Frontal cortex (tissue), 4 donors: ENCODE results near the gene RETREG3. TPM values are rescaled to one million over a fixed set of nuclear protein-coding genes. Genes with fewer than 3 reads are reported as not detected.

Experiments
- DNase-seq, 2 donors: peaks; one replicate each; pipeline ENCODE4 v3.0.0; 2012; ENCODE audit warnings: low spot score in 2 of 2
- FAIRE-seq: peaks from 2 replicates; lab custom pipeline; 2012; peaks lifted over from hg19 to GRCh38; lab: Jason Lieb, UNC
- total RNA-seq: library from RNA; depleted of rRNA; stranded (reverse); fragments of >200 nt; gene quantifications from one replicate; pipeline ENCODE4 v1.2.3, GENCODE V29; 2014
- donor health status: control.
- donor health status: control.
- donor health status: control.

The RETREG3 gene
- total RNA-seq, 1 donor from 2014 or later, result 59.5 TPM

GRCh38 chr17:42537156-42537805, 71.9 kb downstream of the RETREG3 start:
- no peak for DNase-seq

GRCh38 chr17:42536372-42537155, 72.6 kb downstream of the RETREG3 start:
- FAIRE-seq, result no peak
- DNase-seq, result peak; percentile 86 to 89

More at GRCh38 chr17:42537156-42537805, 71.9 kb downstream of the RETREG3 start:
- FAIRE-seq, result no peak

- peak; percentile 99 for DNase-seq
- FAIRE-seq, result no peak
Measured at GRCh38 chr17:42536048-42536371, 73.2 kb downstream of the RETREG3 start, which contains the start of gene NAGLU. TSS of gene NAGLU (plus strand) at chr17:42536241. CDS start at chr17:42536273, 32 bp downstream.

GRCh38 chr17:42535155-42536047, 73.8 kb downstream of the RETREG3 start:
- DNase-seq, result peak in 1 of 2 donors; percentile 49
- no peak for FAIRE-seq

GRCh38 chr17:42531455-42532354, 77.5 kb downstream of the RETREG3 start:
- DNase-seq (peak in 1 of 2 donors; percentile 62), FAIRE-seq (no peak)

GRCh38 chr17:42530952-42531454, 78.2 kb downstream of the RETREG3 start:
- FAIRE-seq (no peak), DNase-seq (no peak)

Other genes starting within 250 kb of the RETREG3 start
- gene STAT3, start 220.9 kb downstream of the RETREG3 start, total RNA-seq, result 26.5 TPM
- gene CAVIN1, start 186.1 kb downstream of the RETREG3 start, total RNA-seq, result 8.2 TPM
- gene ATP6V0A1, start 150.5 kb downstream of the RETREG3 start, total RNA-seq, result 207 TPM
- gene NAGLU, start 73.1 kb downstream of the RETREG3 start, total RNA-seq, result 10.6 TPM
- gene HSD17B1, start 56.5 kb downstream of the RETREG3 start, total RNA-seq, result 1.6 TPM
- 4.1 TPM for gene COASY, start 47.2 kb downstream of the RETREG3 start, total RNA-seq
- 22.8 TPM for gene MLX, start 42.3 kb downstream of the RETREG3 start, total RNA-seq
- gene PSMC3IP, start 31.6 kb downstream of the RETREG3 start, total RNA-seq, result 4.5 TPM
- 11.4 TPM for gene TUBG1, start 309 bp upstream of the RETREG3 start, total RNA-seq
- gene TUBG2, start 49.9 kb upstream of the RETREG3 start, total RNA-seq, result 8.2 TPM
- gene PLEKHH3, start 67.6 kb upstream of the RETREG3 start, total RNA-seq, result 2.0 TPM
- 0.41 TPM for gene CCR10, start 72.5 kb upstream of the RETREG3 start, total RNA-seq
- gene CNTNAP1, start 73.2 kb upstream of the RETREG3 start, total RNA-seq, result 5.3 TPM
- gene EZH1, start 135.7 kb upstream of the RETREG3 start, total RNA-seq, result 24.9 TPM
- gene RAMP2, start 151.9 kb upstream of the RETREG3 start, total RNA-seq, result 15.9 TPM
- gene VPS25, start 164.1 kb upstream of the RETREG3 start, total RNA-seq, result 26.1 TPM
- 0.41 TPM for gene WNK4, start 171.2 kb upstream of the RETREG3 start, total RNA-seq
- gene COA3, start 189.3 kb upstream of the RETREG3 start, total RNA-seq, result 98.6 TPM
- gene CNTD1, start 189.5 kb upstream of the RETREG3 start, total RNA-seq, result 0.82 TPM
- 74.6 TPM for gene BECN1, start 214.9 kb upstream of the RETREG3 start, total RNA-seq
- gene PSME3, start 224.0 kb upstream of the RETREG3 start, total RNA-seq, result 37.9 TPM
- gene AOC2, start 235.2 kb upstream of the RETREG3 start, total RNA-seq, result 0.41 TPM
- 0.41 TPM for gene AOC3, start 241.8 kb upstream of the RETREG3 start, total RNA-seq